IMR-90 (cell line): ENCODE measurements around the gene RALGAPA2. TPM values are rescaled to one million over a fixed set of nuclear protein-coding genes. Genes with fewer than 3 reads are reported as not detected.

Source experiments
- ATAC-seq: fragments of 200-7000 bp; cut with Tn5 transposase; 2 replicates; pipeline ENCODE4 v1.9.1; 2020; ENCODE audit warnings: low read depth, mild to moderate bottlenecking, moderate library complexity
- BruUV-seq: library from RNA; stranded (reverse); fragments of 400-500 nt; replicated peaks from 2 replicates; lab custom pipeline; 2021; lab: Mats Ljungman, UMichigan
- CTCF ChIA-PET: fragments of 300-600 bp; formaldehyde crosslinking; extraction: SDS; loops from one replicate; lab custom pipeline; 2021; ENCODE audit warnings: antibody characterized with exemption; lab: Yijun Ruan, JAX
- POLR2A ChIA-PET: fragments of 300-600 bp; sonication (Branson Sonifier 250); formaldehyde crosslinking; loops from one replicate; lab custom pipeline; 2022; ENCODE audit warnings: antibody characterized with exemption; ENCODE audit not compliant: unreplicated experiment; lab: Charles Lee
- DNase-seq: peaks from one replicate; pipeline ENCODE4 v3.0.0; 2013
- H2AFZ ChIP-seq: replicated peaks from 2 replicates; pipeline ENCODE3; 2013; ENCODE audit warnings: low read length, mild to moderate bottlenecking; ENCODE audit not compliant: poor library complexity
- H2AK5ac ChIP-seq: 2 replicates; pipeline ENCODE4 v1.6.1; 2013; ENCODE audit warnings: low read depth, low read length, inconsistent platforms
- H2AK9ac ChIP-seq: replicated peaks from 2 replicates; pipeline ENCODE3; 2013; ENCODE audit warnings: mild to moderate bottlenecking, low read depth, low read length, moderate library complexity; ENCODE audit not compliant: poor library complexity
- H2BK120ac ChIP-seq: 2 replicates; pipeline ENCODE4 v1.6.1; 2013; ENCODE audit warnings: low read depth, low read length, inconsistent platforms
- H2BK15ac ChIP-seq: 3 replicates; pipeline ENCODE4 v1.6.1; 2013; ENCODE audit warnings: low read depth, low read length, inconsistent platforms
- H2BK20ac ChIP-seq: 2 replicates; pipeline ENCODE4 v1.6.1; 2013; ENCODE audit warnings: low read depth, mild to moderate bottlenecking, inconsistent platforms, low read length, moderate library complexity
- H2BK5ac ChIP-seq: 2 replicates; pipeline ENCODE4 v1.6.1; 2013; ENCODE audit warnings: mild to moderate bottlenecking, low read depth, low read length, inconsistent platforms; ENCODE audit not compliant: poor library complexity, severe bottlenecking
- H3K14ac ChIP-seq: replicated peaks from 2 replicates; pipeline ENCODE4 v1.6.1; 2013; ENCODE audit warnings: low read depth, low read length, inconsistent platforms
- H3K18ac ChIP-seq: 2 replicates; pipeline ENCODE4 v1.6.1; 2013; ENCODE audit warnings: low read depth, low read length, control low read depth
- H3K23ac ChIP-seq: 2 replicates; pipeline ENCODE4 v1.6.1; 2013; ENCODE audit warnings: low read depth, low read length, inconsistent platforms
- H3K27ac ChIP-seq: 2 replicates; pipeline ENCODE4 v1.5.1; 2013; ENCODE audit warnings: mild to moderate bottlenecking, control low read depth, low read length; ENCODE audit not compliant: insufficient read depth
- H3K27me3 ChIP-seq: 2 replicates; pipeline ENCODE4 v1.6.1; 2013; ENCODE audit warnings: low read length; ENCODE audit not compliant: control insufficient read depth, insufficient read depth
- H3K36me3 ChIP-seq: 2 replicates; pipeline ENCODE4 v1.6.1; 2013; ENCODE audit warnings: low read length, mixed read lengths; ENCODE audit not compliant: control insufficient read depth, insufficient read depth
- H3K4ac ChIP-seq: 2 replicates; pipeline ENCODE4 v1.6.1; 2013; ENCODE audit warnings: low read depth, low read length, inconsistent platforms
- H3K4me1 ChIP-seq: 2 replicates; pipeline ENCODE4 v1.6.1; 2013; ENCODE audit warnings: low read length, mixed read lengths; ENCODE audit not compliant: control insufficient read depth, insufficient read depth
- H3K4me2 ChIP-seq: 2 replicates; pipeline ENCODE4 v1.6.1; 2013; ENCODE audit warnings: low read depth, mild to moderate bottlenecking, control low read depth, low read length, moderate library complexity
- H3K4me3 ChIP-seq: 2 replicates; pipeline ENCODE4 v1.5.1; 2013; ENCODE audit warnings: low read depth, mild to moderate bottlenecking, control low read depth, low read length, moderate library complexity; ENCODE audit not compliant: insufficient read depth
- H3K56ac ChIP-seq: 2 replicates; pipeline ENCODE4 v1.6.1; 2013; ENCODE audit warnings: low read length, inconsistent platforms; ENCODE audit not compliant: insufficient read depth; ENCODE audit errors: extremely low read depth
- H3K79me1 ChIP-seq, 2 experiments: 2 replicates each; pipeline ENCODE4 v1.6.1; 2013; ENCODE audit warnings: low read length in 2 of 2, inconsistent platforms in 1 of 2, low read depth in 1 of 2
- H3K9ac ChIP-seq: 2 replicates; pipeline ENCODE4 v1.6.1; 2013; ENCODE audit warnings: low read depth, low read length, control low read depth
- H3K9me1 ChIP-seq: 2 replicates; pipeline ENCODE4 v1.6.1; 2013; ENCODE audit warnings: low read length, inconsistent platforms; ENCODE audit not compliant: insufficient read depth
- H3K9me3 ChIP-seq: 2 replicates; pipeline ENCODE4 v1.6.1; 2013; ENCODE audit warnings: low read length; ENCODE audit not compliant: control insufficient read depth, insufficient read depth
- H4K20me1 ChIP-seq: 2 replicates; pipeline ENCODE4 v1.6.1; 2013; ENCODE audit warnings: low read length, inconsistent platforms; ENCODE audit not compliant: insufficient read depth
- H4K5ac ChIP-seq: 2 replicates; pipeline ENCODE4 v1.6.1; 2013; ENCODE audit warnings: mild to moderate bottlenecking, low read depth, low read length, control low read depth
- H4K8ac ChIP-seq, 2 experiments: 2 replicates each; pipeline ENCODE4 v1.6.1; 2013; ENCODE audit warnings: low read depth in 2 of 2, low read length in 2 of 2, control low read depth in 1 of 2, inconsistent platforms in 1 of 2
- H4K91ac ChIP-seq: 2 replicates; pipeline ENCODE4 v1.6.1; 2013; ENCODE audit warnings: low read depth, low read length, inconsistent platforms; ENCODE audit not compliant: insufficient read depth
- BHLHE40 ChIP-seq: fragments of 150-350 bp; IDR thresholded peaks from 2 replicates; pipeline ENCODE4 v1.6.1; 2016; ENCODE audit warnings: mild to moderate bottlenecking, low read depth, low read length
- CEBPB ChIP-seq: IDR thresholded peaks from 2 replicates; pipeline ENCODE4 v1.6.1; 2012; ENCODE audit warnings: low read depth, low read length, improper control_type of control experiment
- CHD1 ChIP-seq: IDR thresholded peaks from 2 replicates; pipeline ENCODE4 v1.6.1; 2012; ENCODE audit warnings: low read depth, low read length, improper control_type of control experiment
- FOS ChIP-seq: fragments of 150-350 bp; IDR thresholded peaks from 2 replicates; pipeline ENCODE4 v1.6.1; 2016; ENCODE audit warnings: low read depth, low read length
- MAFK ChIP-seq: IDR thresholded peaks from 2 replicates; pipeline ENCODE4 v1.6.1; 2012; ENCODE audit warnings: low read depth, low read length, improper control_type of control experiment
- MXI1 ChIP-seq: IDR thresholded peaks from 2 replicates; pipeline ENCODE4 v1.6.1; 2012; ENCODE audit warnings: low read depth, mild to moderate bottlenecking, low read length, moderate library complexity, borderline replicate concordance
- NFE2L2 ChIP-seq: fragments of 150-350 bp; IDR thresholded peaks from 2 replicates; pipeline ENCODE4 v1.6.1; 2016; ENCODE audit warnings: low read depth, mild to moderate bottlenecking, low read length
- POLR2A ChIP-seq: IDR thresholded peaks from 2 replicates; pipeline ENCODE4 v1.6.1; 2012; ENCODE audit warnings: mild to moderate bottlenecking, low read depth, low read length
- RAD21 ChIP-seq: IDR thresholded peaks from 2 replicates; pipeline ENCODE4 v1.6.1; 2012; ENCODE audit warnings: low read length, improper control_type of control experiment
- RFX5 ChIP-seq: IDR thresholded peaks from 2 replicates; pipeline ENCODE4 v1.8.0; 2012; ENCODE audit warnings: low read depth, mild to moderate bottlenecking, low read length, moderate library complexity
- SMC3 ChIP-seq: fragments of 150-350 bp; IDR thresholded peaks from 2 replicates; pipeline ENCODE4 v1.6.1; 2016; ENCODE audit warnings: low read depth, mild to moderate bottlenecking, antibody characterized with exemption, low read length, moderate library complexity
- WGBS, 2 experiments: methylation state at CpG; one replicate each; pipeline versions ENCODE4 v1.1.5 to v1.1.7; 2013; ENCODE audit warnings: missing lambda C conversion rate in 2 of 2; ENCODE audit not compliant: insufficient read length in 1 of 2; ENCODE audit errors: extremely low coverage in 2 of 2; 5-methylcytosine and 5-hydroxymethylcytosine counted together
- dilution Hi-C: fragments of 300-500 bp; cut with HindIII; formaldehyde crosslinking; loops from one replicate; pipeline ENCODE4 v1.14.3; 2018; ENCODE audit warnings: low sequenced_read_pairs; ENCODE audit not compliant: unreplicated experiment
- in situ Hi-C: fragments of 300-500 bp; cut with MboI; formaldehyde crosslinking; loops from 3 replicates; pipeline ENCODE4 v1.14.3; 2019; ENCODE audit warnings: low sequenced_read_pairs, inconsistent platforms, mixed read lengths
- intact Hi-C: fragments of 100-400 bp; cut with micrococcal nuclease; formaldehyde crosslinking; loops from 2 replicates; pipeline ENCODE4 v1.10.0; 2022
- polyA plus RNA-seq, 3 experiments: library from polyadenylated mRNA; depleted of rRNA; stranded (reverse); fragments of >200 nt; gene quantifications; 2 replicates each; pipeline ENCODE4 v1.2.3, GENCODE V29; 2012; ENCODE audit warnings: low replicate concordance in 1 of 3
- total RNA-seq: library from RNA; depleted of rRNA; stranded (reverse); fragments of >200 nt; gene quantifications from 2 replicates; pipeline ENCODE4 v1.2.3, GENCODE V29; 2012
- TF ChIP-seq, protein P1 (sequence below): fragments of 150-350 bp; IDR thresholded peaks from 2 replicates; pipeline ENCODE4 v1.6.1; 2017; ENCODE audit warnings: mild to moderate bottlenecking, antibody characterized with exemption, low read length, low read depth

Gene RALGAPA2
- total and polyA plus RNA-seq, 2 of the 4 experiments (the other 2 are of a cell fraction): 1.3 to 3.9 TPM

- peaks cover 17% of the 10 kb centered on the region for H3K9me1 ChIP-seq
- H2BK120ac ChIP-seq: peak overlapping the region; percentile 29; the same call in 1 of the 2 replicates
- H4K20me1 ChIP-seq: no peaks in the 10 kb centered on the region
- no peak overlapping the region for H2BK5ac ChIP-seq
- H2AK5ac ChIP-seq: no peak overlapping the region
- no peak overlapping the region for H3K4me3 ChIP-seq
- H3K9me3 ChIP-seq: no peaks in the 10 kb centered on the region
- intact Hi-C loops (no loop called here), dilution Hi-C loops (no loop called here), in situ Hi-C loops (no loop called here)
- no peak overlapping the region for H4K8ac ChIP-seq
- no CpG with 5 or more reads among the region's 5 CpGs for WGBS, 2 experiments
- TF ChIP-seq CEBPB (no peak), NFE2L2 (no peak), MXI1 (no peak), POLR2A (no peak), BHLHE40 (no peak), SMC3 (no peak), MAFK (no peak), RAD21 (no peak), CHD1 (no peak), RFX5 (no peak), FOS (no peak)
- TF ChIP-seq, protein P1, sequence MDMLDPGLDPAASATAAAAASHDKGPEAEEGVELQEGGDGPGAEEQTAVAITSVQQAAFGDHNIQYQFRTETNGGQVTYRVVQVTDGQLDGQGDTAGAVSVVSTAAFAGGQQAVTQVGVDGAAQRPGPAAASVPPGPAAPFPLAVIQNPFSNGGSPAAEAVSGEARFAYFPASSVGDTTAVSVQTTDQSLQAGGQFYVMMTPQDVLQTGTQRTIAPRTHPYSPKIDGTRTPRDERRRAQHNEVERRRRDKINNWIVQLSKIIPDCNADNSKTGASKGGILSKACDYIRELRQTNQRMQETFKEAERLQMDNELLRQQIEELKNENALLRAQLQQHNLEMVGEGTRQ: no peak
- ATAC-seq (no peak), DNase-seq (peak; percentile 38)
- ChIA-PET CTCF (no interaction called here), POLR2A (no interaction called here)
- H3K4ac ChIP-seq: no peak overlapping the region
- no peak overlapping the region for H3K27ac ChIP-seq
- H2BK20ac ChIP-seq: no peak overlapping the region
- no peaks in the 10 kb centered on the region for H3K36me3 ChIP-seq
- H2AFZ ChIP-seq: no peak overlapping the region
- no peaks in the 10 kb centered on the region for H3K27me3 ChIP-seq
- H2BK15ac ChIP-seq: 0 out of 3 replicates have a peak overlapping the region, but pooled peaks have one; percentile 41
- BruUV-seq: no TSS peak
- H3K9ac ChIP-seq: no peak overlapping the region
- peaks cover 24% of the 10 kb centered on the region for H3K4me1 ChIP-seq
- H3K14ac ChIP-seq: no peak overlapping the region
- no peak overlapping the region for H3K4me2 ChIP-seq
- H3K18ac ChIP-seq: no peak overlapping the region
- no peak overlapping the region for H2AK9ac ChIP-seq
- H4K91ac ChIP-seq: no peak overlapping the region
- H3K23ac ChIP-seq: no peak overlapping the region
- H3K56ac ChIP-seq: no peak overlapping the region
- H4K5ac ChIP-seq: no peak overlapping the region
- no peaks in the 10 kb centered on the region for H3K79me1 ChIP-seq
Measured at GRCh38 chr20:20487811-20488210, 224.6 kb downstream of the RALGAPA2 start.
